Gastroesophageal sphincter (tissue), 3 donors: ENCODE results near the gene CNKSR3.

Experiments used
- CTCF ChIP-seq, 4 experiments: fragments of 200-600 bp in 2 of 4; fragments of 450-650 bp in 2 of 4; sonication (generic) in 1 of 4; IDR thresholded peaks; one replicate each; pipeline ENCODE4 v1.5.1; 2017 to 2019; ENCODE audit warnings: antibody characterized with exemption in 4 of 4, mild to moderate bottlenecking in 2 of 4, moderate library complexity in 2 of 4
- EP300 ChIP-seq: sonication (generic); formaldehyde crosslinking; IDR thresholded peaks from one replicate; pipeline ENCODE4 v1.6.1; 2017; ENCODE audit warnings: antibody characterized with exemption, mild to moderate bottlenecking

DNA sequence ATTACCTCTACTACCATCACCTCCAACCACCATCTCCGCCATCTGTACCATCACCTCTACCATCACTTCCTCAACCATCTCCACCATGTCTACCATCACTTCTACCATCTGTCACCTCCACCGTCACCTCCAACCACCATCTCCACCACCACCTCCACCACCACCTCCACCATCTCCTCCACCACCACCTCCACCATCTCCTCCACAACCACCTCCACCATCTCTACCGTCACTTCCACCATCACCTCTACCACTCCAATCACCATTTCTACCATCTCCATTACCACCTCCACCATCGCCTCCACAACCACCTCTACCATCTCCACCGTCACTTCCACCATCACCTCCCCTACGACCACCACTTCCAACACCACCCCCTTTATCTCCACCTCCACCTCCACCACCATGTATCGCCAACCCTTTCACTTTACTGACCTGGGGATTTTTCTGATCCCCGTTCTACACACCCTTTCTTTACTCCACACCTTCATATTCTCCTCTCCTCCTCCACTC is 156.2 kb downstream of the CNKSR3 start:
- TF ChIP-seq EP300 = no peak
- TF ChIP-seq CTCF (IDR thresholded peaks at IDR 0.05) = no peak
